Activated effector memory CD4-positive, alpha-beta T cell treated with Interleukin-2 at 50 U/mL for 16 hours (primary cell): ENCODE measurements around the gene RPS6KL1.
"Not testable (repeated sequence)": the region's sequence is repeated elsewhere in the genome, so short reads cannot be mapped to it uniquely, and the experiment has no call there.

Experiments
- DNase-seq: peaks from one replicate; pipeline ENCODE4 v3.0.0-alpha.2; 2020

The RPS6KL1 gene

DNA sequence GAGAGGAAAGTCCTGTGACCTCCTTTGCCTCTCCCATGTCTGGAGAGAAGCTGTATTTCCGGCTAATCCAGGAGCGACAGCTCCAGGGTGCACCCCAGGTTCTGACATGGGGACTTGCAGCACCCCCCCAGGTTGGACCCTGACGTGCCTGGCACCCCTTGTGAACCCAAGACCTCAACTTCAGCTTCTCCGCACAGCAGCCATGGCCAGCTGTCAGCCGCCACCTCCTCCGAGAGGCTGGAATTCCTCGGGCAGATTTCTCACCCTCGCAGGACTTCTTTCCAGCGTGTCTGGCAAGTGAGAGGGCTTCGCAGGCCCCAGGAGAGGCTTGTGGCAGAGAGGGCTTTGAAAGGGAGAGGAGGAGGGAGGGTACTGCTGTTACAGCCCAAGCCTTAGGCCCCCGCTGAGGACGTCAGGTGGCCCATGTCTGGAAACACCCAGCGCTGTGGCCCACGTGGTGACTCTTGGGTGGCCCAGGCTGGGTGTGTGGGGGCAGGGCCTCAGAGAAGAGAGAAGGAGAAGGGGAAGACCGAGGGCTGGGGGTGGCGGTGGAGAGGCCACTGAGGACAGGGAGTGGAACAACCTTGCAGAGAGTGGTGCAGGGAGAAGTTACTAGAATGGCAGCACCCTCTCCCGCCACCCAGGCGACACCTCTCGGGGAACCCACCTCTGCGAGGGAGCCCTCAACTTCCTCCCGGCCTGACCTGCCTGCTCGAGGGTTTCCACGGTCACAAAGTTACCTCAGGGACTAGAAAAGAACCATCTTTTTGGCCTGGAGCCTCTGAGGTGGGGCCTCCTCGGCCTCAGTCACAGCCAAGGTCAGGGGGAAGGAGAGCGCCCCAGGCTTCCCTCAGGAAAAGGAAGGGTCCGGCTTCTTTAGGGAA is 11.7 kb upstream of the RPS6KL1 start:
- no peak for DNase-seq

DNA sequence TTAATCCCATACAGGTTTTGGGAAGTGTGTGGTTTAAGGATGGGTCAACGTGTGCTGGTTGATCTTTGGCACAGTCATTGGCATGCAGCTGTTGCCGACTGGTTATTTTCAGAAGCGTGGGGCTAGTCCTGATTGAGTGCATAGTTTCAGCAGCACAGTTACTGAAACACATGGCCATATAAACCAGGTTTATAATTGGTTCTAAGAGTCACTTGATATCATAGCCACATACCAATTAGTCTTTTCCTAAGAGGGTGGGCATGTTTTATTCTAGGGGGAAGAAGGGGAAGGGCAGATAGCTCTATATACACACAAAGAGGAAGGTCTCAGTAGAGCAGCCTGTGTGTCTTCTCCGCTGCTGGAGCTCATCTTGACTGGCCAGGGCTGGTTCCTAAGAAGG is 11.0 kb upstream of the RPS6KL1 start:
- no peak for DNase-seq

DNA sequence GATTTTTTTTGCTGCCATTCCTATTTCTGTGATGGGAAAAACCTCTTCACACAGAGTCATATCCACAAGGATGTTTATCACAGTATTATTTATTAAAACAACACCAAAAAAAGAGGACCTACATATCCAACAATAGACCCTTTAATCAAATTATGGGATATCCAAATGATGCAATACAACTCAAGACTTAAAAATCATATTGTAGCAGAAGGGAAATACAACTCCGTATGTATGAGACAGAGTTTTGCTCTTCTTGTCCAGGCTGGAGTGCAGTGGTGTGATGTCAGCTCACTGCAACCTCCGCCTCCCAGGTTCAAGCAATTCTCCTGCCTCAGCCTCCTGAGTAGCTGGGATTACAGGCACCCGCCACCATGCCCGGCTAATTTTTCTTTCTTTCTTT is 9.9 kb upstream of the RPS6KL1 start:
- not testable (repeated sequence) for DNase-seq

DNA sequence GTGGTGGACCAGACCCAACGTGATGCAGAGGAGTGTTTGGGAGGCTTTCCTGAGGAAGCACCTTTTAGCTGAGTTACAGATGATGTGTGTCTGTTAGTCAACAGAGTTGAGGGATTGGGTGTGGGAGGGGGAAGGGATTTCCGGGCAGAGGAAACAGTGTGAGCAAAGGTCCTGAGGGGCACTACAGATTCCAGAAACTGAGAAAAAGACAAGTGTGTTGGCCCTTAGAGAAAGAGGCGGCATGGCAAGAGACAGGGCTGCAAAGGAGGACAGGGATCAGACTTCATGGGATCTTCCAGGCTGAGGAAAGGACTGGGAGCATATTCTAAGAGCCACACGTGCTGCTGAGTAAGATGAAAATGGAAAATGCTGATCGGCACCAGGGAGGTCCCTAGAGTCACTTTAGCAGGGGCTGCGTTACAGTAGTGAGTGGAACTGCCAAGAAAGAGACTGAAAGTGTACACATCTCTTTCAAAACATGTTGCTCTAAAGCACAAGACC is 9.4 kb upstream of the RPS6KL1 start:
- no peak for DNase-seq

DNA sequence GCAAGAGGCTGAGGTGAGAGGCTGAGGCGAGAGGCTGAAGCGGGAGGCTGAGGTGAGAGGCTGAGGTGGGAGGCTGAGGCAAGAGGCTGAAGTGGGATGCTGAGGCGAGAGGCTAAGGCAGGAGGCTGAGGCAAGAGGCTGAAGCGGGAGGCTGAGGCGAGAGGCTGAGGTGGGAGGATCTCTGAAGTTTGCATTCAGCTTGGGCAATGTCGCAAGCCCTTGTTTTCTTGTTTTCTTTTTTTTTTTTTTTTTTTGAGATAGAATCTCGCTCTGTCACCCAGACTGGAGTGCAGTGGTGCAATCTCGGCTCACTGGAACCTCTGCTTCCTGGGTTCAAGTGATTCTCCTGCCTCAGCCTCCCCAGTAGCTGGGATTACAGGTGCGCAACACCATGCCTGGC is 8.7 kb upstream of the RPS6KL1 start:
- DNase-seq = not testable (repeated sequence)

DNA sequence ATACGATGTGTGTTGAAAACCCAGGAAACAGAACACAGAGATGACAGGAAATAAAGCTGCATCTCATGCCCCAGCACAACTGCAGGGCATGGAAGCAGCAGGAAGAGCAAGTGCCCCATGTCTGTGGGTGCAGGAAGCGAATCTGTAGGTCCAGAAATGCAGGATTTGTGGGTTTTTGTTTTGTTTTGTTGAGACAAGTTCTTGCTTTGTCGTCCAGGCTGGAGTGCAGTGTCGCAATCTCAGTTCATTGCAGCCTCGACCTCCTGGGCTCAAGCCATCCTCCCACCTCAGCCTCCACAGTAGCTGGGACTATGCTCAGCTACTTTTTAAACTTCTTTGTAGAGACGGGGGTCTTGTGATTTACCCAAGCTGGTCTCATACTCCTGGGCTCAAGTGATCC is 6.2 kb upstream of the RPS6KL1 start:
- DNase-seq = no peak

DNA sequence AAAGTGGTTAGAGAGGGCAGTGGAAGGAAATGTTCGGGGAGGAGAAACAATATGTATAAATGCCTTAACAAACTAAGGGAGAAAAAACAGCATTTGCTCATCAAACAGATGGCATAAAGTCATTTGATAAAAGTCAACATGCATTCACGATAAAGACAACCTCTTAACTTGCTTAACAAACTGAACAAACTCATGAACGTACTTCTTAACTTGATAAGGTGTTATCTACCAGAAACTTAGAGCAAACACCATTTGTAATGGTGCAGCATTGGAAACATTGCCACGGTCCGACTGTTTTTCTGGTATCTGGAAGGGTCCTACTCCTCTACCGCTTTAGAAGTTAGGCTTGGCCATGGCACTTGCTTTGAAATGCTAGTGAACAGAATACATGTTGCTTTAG is 4.2 kb upstream of the RPS6KL1 start:
- DNase-seq = no peak

DNA sequence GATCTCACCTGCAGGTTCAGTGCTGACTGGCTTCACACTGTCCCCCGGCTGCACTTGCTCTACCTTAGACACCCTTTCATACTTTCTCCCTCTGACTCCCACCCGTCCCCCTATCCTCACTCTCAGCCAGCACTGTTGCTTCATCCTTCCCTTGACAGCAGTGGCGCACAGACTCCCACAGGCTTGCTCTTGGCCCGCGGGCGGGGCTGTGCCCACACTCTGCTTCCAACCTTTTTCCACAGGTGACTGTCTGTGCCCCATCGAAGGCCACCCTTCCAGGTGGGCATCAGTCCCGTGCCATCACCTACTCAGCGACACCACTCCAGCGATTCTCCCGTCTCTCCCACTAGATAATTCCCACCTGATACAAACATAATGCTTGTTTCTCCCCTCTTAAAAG is 1.0 kb upstream of the RPS6KL1 start:
- DNase-seq = no peak

DNA sequence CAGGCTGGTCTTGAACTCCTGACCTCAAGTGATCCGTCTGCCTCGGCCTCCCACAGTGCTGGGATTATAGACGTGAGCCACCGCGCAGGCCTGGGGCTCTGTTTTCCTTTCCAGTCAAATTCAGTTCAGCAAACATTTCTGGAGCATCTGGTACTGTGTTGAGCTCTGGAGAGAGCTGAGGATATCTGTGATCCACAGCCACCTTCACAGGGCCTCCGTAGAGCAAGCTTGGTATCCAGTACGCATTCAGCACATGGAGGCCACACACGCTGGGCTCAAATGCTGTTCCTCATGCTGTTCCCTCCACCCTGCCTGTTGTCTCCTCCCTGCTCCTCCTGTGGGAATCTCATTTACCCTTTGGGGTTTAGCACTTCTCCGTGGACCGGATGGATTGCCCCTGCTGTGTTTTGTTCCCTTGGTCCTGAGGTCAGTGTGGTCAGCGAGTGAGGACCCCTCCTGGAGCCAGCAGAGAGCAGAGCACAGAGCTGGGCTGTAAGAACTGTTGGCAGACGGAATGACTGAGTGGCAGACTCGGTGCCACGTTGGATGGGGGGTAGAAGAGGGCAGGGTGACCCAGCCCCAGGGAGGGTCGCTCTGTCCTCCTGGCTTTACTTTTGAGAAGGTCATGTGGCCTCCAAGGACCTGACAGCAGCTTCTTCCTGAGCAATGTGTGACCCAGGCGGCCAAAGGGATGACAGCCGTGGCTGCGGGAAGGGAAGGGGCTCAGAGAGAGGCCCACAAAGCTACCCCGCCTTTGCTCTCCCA is 891 bp downstream of the RPS6KL1 start:
- DNase-seq = no peak

DNA sequence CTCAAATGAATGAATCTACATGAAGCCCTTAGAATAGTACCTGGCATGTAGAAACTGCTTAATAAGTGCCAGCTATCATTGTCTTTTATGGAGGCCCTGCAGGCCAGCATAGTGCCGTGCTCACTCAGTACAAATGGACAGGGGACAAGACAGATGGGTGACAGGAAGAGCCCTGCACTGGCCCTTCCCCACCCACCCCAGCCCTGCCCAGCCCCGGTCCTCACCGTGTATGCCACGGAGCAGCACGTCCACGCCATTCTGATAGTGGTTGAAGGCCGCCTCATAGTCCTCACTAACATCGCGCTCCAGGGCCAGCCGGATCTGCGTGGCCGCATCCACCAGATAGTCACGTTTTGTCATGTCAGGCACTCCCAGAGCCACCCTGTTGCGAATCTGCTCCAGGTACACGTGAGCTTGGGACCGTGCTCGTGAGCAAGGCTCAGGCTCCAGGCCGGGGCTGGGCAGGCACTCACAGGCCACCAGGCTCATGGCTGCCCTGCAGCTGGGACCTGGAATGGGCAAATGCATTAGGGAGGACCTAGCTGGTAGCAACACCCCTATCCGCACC is 1.9 kb downstream of the RPS6KL1 start:
- DNase-seq = no peak

DNA sequence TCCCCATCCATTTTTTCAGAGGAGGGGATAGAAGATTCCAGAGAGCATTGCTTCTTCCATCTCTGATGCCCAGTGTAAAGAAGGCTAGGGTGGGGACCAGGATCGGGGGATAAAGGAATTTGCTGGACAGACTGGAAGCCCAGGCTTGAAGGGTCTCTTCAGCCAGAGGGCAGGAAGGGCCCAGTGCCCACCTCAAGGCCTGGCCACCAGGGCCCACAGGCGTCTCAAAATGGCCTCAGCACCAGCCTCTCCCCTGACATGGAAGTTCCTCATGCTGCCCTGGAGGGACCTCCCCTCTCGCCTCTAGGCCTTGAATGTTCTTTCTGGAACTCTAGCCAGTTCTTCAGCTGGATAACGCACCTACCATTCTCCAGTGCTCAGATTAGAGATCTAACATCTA is 2.8 kb downstream of the RPS6KL1 start:
- DNase-seq = no peak

DNA sequence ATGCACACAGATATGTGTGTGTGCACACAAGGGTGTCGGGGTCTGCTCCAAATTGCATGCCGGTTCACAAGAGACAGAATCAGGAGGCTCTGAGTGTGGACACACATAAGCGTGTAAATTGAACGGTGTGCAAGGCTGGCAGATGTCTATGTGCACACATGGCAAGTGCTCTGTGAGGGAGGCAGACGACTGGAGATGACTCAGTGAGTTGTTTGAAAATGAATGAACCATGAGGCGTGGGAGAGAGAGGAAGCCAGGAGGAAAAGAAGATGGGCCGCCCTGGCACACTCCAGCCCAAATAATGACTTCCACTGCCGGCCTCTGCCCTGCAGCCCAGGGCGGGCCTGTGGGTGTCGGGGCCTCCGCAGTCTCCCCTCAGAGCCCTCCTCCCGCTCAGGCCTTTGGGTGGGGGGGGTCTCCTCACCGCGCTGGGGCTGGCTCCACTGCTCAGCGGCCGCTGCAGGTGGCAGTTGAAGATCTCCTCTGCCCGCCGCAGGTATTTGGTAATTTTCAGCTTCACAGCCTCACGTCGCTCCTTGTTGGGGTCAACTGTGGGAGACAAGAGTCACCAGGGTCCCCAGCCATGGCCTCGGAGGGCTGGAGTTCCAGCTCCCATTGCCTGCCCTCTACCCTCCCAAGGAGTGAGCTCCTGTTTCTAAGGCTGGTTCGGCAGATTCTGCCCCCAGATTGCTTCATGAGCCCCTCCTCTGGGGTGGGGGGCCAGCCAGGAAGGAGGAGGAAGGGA is 3.5 kb downstream of the RPS6KL1 start:
- DNase-seq = no peak

DNA sequence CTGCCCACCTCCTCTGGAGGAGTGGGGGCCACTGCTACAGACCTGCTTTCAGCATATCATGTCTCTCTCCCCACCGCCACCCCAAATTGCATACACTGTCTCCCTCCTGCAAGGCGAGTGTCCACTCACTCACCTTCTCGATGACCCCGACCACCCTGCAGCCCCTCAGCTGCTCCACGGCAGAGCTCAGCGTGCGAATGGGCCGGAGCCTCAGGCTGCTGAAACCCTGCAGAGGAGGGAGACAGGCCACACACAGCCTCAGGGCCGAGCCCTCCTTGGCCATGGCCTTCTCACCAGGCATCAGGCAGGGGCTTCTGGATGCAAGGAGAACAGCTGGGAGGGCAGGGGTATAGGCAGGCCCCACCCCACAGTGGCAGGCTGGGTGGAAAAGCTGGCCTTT is 4.7 kb downstream of the RPS6KL1 start:
- DNase-seq = no peak

DNA sequence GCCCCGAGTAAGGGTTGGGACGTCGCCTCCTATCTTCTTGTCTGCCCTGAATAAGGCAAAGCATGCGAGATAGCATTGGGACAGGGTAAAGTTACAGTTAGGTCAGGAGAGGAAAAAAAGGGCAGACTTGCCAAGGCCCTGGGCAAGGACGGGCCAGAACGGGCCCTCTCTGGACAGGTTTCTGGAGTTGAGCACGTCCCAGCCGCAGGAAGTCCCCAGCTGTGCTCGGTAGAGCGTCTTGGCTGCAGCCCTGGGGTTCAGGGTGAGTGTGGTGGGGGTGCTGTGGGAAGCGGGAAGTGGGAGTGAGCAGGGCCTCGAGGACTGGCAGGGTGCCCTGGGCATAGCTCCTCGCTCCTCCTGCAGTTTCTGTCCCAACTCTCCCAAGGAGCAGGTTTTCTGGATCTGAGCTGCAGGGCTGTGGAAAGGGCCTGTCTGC is 5.4 kb downstream of the RPS6KL1 start:
- no peak for DNase-seq

DNA sequence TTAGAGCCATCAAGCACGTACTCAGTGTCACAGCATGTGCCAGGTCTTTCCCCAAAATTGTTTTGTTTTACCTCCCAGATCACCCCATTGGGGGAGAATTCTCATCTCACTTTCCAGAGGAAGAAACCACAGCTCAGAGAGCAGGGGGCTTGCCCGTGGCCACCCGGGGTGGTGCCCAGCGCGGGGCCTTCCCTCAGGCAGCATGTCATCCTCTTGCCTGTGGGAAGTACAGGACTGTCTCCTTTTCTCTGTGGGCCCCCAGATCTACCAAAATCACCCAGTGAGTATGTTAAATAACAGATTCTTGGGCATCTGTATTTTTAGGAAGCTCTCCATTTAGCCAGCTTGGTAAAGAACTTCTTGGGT is 5.9 kb downstream of the RPS6KL1 start:
- no peak for DNase-seq

DNA sequence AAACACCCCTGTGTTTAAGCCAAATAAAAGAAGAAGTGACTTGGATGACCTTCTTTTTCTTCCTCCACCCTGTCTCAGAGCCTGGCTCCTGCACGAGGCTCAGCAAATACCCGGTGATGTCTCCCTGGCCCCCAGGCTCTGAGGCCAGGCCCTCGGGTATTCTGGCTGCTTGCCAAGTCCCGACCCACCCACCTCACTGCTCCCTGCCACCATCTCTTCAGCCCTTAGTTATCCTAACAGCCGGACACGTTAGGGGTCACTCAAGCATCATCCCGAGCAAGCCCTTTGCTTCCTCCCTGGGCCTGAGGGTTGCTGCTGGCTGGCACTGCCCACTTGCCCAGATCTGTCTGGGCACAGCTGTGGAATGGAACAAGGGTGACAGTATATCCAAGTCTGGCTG is 7.2 kb downstream of the RPS6KL1 start:
- no peak for DNase-seq

DNA sequence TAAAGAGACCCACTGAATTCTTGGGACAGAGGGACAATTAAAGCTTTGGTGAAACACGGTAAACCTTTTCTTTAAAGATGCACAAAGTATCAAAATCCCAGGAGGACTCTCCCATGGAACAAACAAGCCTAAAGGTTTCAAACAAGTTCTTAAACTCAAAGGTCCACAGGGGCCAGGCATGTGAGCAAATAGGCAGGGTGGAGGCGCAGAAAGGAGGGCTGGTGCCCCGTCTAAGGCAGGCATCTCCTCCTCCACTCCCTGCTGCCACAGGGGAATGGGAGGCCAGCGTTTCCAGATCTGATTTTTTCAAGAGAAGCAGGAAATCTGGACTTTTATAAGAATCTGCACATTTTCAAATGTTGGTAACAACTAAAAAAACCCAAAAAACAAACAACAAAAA is 7.6 kb downstream of the RPS6KL1 start:
- no peak for DNase-seq

DNA sequence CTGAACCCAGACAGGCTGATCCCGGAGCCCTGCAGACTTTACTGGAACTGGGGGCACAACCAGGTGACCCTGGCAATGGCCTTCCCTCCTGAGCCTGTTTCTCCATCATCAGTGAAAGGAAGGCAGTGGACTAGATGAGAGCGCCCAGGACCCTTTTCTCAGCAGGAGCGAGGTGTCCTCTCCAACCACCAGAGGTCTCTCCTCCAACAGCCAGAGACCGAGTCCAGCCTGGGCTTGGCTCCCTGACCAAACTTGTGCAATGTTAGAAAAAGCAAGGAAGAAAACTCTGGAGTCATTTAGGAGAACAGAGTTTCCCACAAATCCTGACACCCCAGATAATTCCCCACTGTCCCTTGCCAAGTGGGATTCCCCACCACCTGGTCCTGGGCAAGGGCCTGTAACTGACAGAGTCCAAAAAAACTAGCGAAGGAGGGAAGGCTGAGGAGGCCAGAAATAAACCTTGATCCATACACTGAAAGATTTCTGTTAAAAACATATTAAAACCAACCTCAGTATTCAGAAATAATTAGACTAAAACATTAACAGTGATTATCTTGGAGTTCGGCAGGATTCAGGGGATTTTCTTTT is 9.0 kb downstream of the RPS6KL1 start:
- DNase-seq = no peak

DNA sequence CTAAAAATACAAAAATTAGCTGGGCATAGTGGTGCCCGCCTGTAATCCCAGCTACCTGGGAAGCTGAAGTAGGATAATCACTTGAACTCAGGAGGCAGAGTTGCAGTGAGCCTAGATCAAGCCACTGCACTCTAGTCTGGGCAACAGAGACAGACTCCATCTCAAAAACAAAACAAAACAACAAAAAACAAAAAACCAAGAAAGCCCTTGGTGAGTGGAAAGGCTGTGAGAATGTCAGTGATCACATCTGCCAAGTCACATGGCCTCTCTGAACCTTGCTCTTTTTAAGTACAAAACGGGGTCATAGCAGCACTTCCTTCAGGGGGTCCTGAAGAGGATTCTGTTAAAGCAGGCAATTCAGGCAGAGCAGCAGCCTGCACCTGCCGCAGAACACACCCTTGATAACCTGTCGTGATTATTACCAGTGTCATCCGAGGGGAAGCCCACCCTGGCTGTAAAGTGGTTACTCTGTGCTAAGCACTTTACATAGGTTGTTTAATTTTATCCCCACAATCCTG is 9.6 kb downstream of the RPS6KL1 start:
- DNase-seq = no peak

DNA sequence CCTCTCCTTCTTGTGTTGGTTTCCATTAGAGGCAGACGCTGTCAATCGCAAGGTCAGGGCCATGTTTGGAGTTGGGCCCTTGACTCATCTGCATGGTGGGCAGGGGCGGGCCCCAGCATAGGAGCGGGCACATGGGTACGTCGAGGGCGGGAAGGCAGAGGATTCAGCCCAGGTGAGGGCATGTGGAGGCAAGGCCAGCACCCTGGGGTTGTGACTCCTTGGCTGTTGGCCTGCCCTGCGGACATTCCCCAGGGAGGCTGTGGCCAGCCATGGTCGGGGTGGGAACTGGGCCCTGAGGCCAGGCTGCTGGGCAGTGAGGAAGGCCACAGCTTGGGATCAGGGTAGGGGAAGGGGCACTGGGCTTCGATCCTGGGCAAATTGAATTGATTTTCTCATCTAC is 10.3 kb downstream of the RPS6KL1 start:
- DNase-seq = no peak

DNA sequence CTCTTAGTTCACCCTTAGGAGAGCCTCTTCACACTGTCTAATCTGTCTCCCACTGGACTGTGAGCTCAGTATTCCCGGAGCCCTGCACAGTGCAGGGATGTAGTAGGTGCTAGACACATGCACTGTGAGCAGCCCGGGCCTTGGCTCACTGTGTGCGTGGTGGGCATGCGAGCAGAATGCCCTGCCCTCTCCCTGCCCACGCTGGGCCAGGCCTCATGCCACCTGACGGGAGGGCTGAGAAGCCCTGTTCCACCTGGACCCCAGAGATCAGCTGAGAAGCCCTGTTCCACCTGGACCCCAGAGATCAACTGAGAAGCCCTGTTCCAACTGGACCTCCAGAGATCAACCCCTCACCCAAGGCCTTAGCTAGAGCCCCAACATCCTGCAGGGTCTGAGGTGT is 10.9 kb downstream of the RPS6KL1 start:
- no peak for DNase-seq

DNA sequence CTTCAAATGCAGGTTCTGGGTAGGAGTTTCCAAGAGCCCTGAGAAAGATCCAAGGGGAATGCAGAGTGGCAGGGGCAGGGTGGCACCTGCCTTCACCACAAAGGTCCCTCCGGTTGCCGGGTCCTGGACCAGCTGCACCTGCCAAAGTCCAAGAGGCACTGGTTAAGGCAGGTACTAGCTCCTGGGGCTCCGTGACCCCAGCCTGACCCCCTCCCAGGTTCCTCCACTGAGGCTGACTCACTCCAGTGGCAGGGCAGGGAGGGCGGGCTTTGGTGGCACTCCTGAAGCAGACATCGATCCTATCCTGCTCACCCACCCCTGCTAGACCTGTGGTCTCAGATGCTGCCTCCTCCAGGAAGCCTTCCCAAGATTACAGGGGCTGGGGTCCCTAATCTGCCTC is 11.4 kb downstream of the RPS6KL1 start:
- DNase-seq = no peak

DNA sequence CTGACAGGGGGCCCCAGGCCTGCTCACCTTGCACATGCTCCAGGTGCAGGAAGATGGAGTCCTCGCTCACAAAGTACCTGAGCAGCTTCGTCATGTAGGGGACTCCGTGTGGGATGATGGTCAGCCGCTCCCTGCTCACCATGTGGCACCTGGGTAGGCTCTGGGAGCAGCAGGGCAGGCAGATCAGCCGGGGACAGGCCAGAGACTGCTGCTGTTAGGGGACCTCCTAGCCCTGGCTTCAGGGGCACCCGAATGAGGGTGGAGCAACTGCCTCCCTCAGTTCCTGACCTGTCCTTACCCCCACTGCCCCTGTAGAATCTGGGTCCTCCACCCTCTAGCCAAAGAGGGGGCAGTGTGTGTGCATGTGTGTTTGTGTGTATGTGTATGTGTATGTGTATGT is 11.8 kb downstream of the RPS6KL1 start:
- no peak for DNase-seq
